CD14-positive monocyte (primary cell): Measurements from ENCODE around the gene ASCC1. TPM values are rescaled to one million over a fixed set of nuclear protein-coding genes. Genes with fewer than 3 reads are reported as not detected.

ENCODE experiments used
- DNase-seq, 3 donors: peaks; one replicate each; pipeline ENCODE4 v3.0.0-alpha.2; 2011 to 2022
- H2AFZ ChIP-seq: 2 replicates; pipeline ENCODE4 v1.6.0; 2012; ENCODE audit warnings: mild to moderate bottlenecking, low read depth, low read length, inconsistent platforms; ENCODE audit not compliant: insufficient read depth, poor library complexity, severe bottlenecking
- H3K27ac ChIP-seq, 2 donors: 1 replicate in 1 of 2; 2 replicates in 1 of 2; pipeline ENCODE4 v1.5.1; 2012 to 2013; ENCODE audit warnings: low read length in 2 of 2, control low read depth in 1 of 2, inconsistent platforms in 1 of 2, low read depth in 1 of 2, mild to moderate bottlenecking in 1 of 2
- H3K27me3 ChIP-seq, 2 donors: one replicate each; pipeline versions ENCODE4 v1.6.0 to v1.6.1; 2011 to 2013; ENCODE audit warnings: low read length in 2 of 2; ENCODE audit not compliant: control insufficient read depth in 2 of 2, insufficient read depth in 2 of 2
- H3K36me3 ChIP-seq, 2 donors: replicated peaks in 1 of 2; 1 replicate in 1 of 2; 2 replicates in 1 of 2; pipeline versions ENCODE4 v1.5.1 to v1.6.1; 2012 to 2013; ENCODE audit warnings: low read length in 2 of 2, control low read depth in 1 of 2, inconsistent platforms in 1 of 2, mild to moderate bottlenecking in 1 of 2; ENCODE audit not compliant: insufficient read depth in 2 of 2, control insufficient read depth in 1 of 2
- H3K4me1 ChIP-seq, 2 donors: 1 replicate in 1 of 2; 2 replicates in 1 of 2; pipeline versions ENCODE4 v1.5.1 to v1.6.1; 2012 to 2013; ENCODE audit warnings: low read length in 2 of 2, control low read depth in 1 of 2, inconsistent platforms in 1 of 2, mild to moderate bottlenecking in 1 of 2, moderate library complexity in 1 of 2; ENCODE audit not compliant: insufficient read depth in 2 of 2, control insufficient read depth in 1 of 2
- H3K4me2 ChIP-seq: replicated peaks from 2 replicates; pipeline ENCODE3; 2012; ENCODE audit warnings: low read length, moderate library complexity, mild to moderate bottlenecking; ENCODE audit not compliant: poor library complexity, severe bottlenecking; ENCODE audit errors: extremely low read depth
- H3K4me3 ChIP-seq, 3 experiments: fragments of 200-600 bp in 1 of 3; sonication (generic) in 1 of 3; replicated peaks in 1 of 3; 1 replicate in 2 of 3; 2 replicates in 1 of 3; pipeline ENCODE4 v1.5.1; 2011 to 2013; ENCODE audit warnings: low read length in 3 of 3, mild to moderate bottlenecking in 3 of 3, control low read depth in 2 of 3, low read depth in 2 of 3, inconsistent platforms in 1 of 3, moderate library complexity in 1 of 3
- H3K79me2 ChIP-seq: 2 replicates; pipeline ENCODE4 v1.6.0; 2012; ENCODE audit warnings: mild to moderate bottlenecking, control low read depth, inconsistent platforms, low read length, moderate library complexity; ENCODE audit not compliant: insufficient read depth
- H3K9ac ChIP-seq: 2 replicates; pipeline ENCODE4 v1.6.0; 2017; ENCODE audit warnings: low read length, mild to moderate bottlenecking; ENCODE audit not compliant: insufficient read depth, poor library complexity, severe bottlenecking
- H3K9me3 ChIP-seq, 2 donors: replicated peaks in 1 of 2; 1 replicate in 1 of 2; 2 replicates in 1 of 2; pipeline versions ENCODE4 v1.5.1 to v1.6.1; 2012 to 2013; ENCODE audit warnings: low read length in 2 of 2, control low read depth in 1 of 2; ENCODE audit not compliant: control insufficient read depth in 1 of 2, insufficient read depth in 1 of 2
- H4K20me1 ChIP-seq: 2 replicates; pipeline ENCODE4 v1.6.0; 2012; ENCODE audit warnings: mild to moderate bottlenecking, low read length, control low read depth, moderate library complexity; ENCODE audit not compliant: insufficient read depth
- H3K27ac Mint-ChIP-seq, 7 donors: one replicate each; pipeline ENCODE4 v1.8.0; 2020; ENCODE audit warnings: mild to moderate bottlenecking in 7 of 7, mixed read lengths in 7 of 7, moderate library complexity in 6 of 7, inconsistent platforms in 2 of 7
- H3K27me3 Mint-ChIP-seq, 3 donors: one replicate each; pipeline ENCODE4 v1.8.0; 2021 to 2022; ENCODE audit warnings: low read depth in 3 of 3, mild to moderate bottlenecking in 3 of 3, mixed read lengths in 3 of 3, moderate library complexity in 3 of 3, inconsistent platforms in 1 of 3
- H3K36me3 Mint-ChIP-seq, 2 donors: one replicate each; pipeline ENCODE4 v1.8.0; 2020; ENCODE audit warnings: mixed read lengths in 2 of 2, inconsistent platforms in 1 of 2, mild to moderate bottlenecking in 1 of 2
- H3K4me1 Mint-ChIP-seq: one replicate; pipeline ENCODE4 v1.8.0; 2020; ENCODE audit warnings: mild to moderate bottlenecking, mixed read lengths
- H3K4me3 Mint-ChIP-seq, 2 donors: one replicate each; pipeline ENCODE4 v1.8.0; 2020; ENCODE audit warnings: mild to moderate bottlenecking in 2 of 2, mixed read lengths in 2 of 2, moderate library complexity in 1 of 2
- H3K9me3 Mint-ChIP-seq, 7 donors: one replicate each; pipeline ENCODE4 v1.8.0; 2020 to 2022; ENCODE audit warnings: mixed read lengths in 7 of 7, mild to moderate bottlenecking in 6 of 7, moderate library complexity in 6 of 7, inconsistent platforms in 2 of 7
- CTCF ChIP-seq: fragments of 200-600 bp; IDR thresholded peaks from one replicate; pipeline ENCODE4 v1.8.0; 2022; ENCODE audit warnings: antibody characterized with exemption, mild to moderate bottlenecking
- WGBS: methylation state at CpG from one replicate; pipeline ENCODE4 v1.1.5; 2013; ENCODE audit warnings: missing lambda C conversion rate; ENCODE audit not compliant: insufficient coverage; 5-methylcytosine and 5-hydroxymethylcytosine counted together
- intact Hi-C, 2 donors: fragments of 100-400 bp; cut with micrococcal nuclease; formaldehyde crosslinking; loops; one replicate each; pipeline versions ENCODE4 v1.15.0 to v1.15.1; 2023
- polyA plus RNA-seq, 3 donors: library from polyadenylated mRNA; depleted of rRNA in 1 of 3; unstranded in 2 of 3; stranded (reverse) in 1 of 3; fragments of 300-500 nt in 2 of 3; fragments of >200 nt in 1 of 3; fragmentation: Illumina TruSeq in 2 of 3; gene quantifications; 1 replicate in 2 of 3; 2 replicates in 1 of 3; pipeline ENCODE4 v1.2.3, GENCODE V29; 2012 to 2021

Gene ASCC1
- polyA plus RNA-seq, 3 donors, result 8.2 to 20.9 (median 17.9) TPM

- Mint-ChIP-seq H3K27ac (peak overlapping the region in 2 of 7 donors; percentile 50 to 77), H3K36me3 (peaks cover 31 to 50% of the 10 kb centered on the region in 2 donors), H3K4me3 (no peak overlapping the region), H3K27me3 (peaks cover 0 to 5% (median 2%) of the 10 kb centered on the region in 3 donors), H3K9me3 (no peaks in the 10 kb centered on the region), H3K4me1 (peaks cover 29% of the 10 kb centered on the region)
- peaks cover 15 to 18% of the 10 kb centered on the region in 2 donors for H3K4me1 ChIP-seq
- TF ChIP-seq CTCF, result no peak
- H3K9me3 ChIP-seq, result no peaks in the 10 kb centered on the region
- H2AFZ ChIP-seq, result no peak overlapping the region
- DNase-seq, result no peak
- H3K27me3 ChIP-seq, result no peaks in the 10 kb centered on the region
- H3K4me3 ChIP-seq, result no peak overlapping the region
- peaks cover 22 to 39% of the 10 kb centered on the region in 2 donors for H3K36me3 ChIP-seq
- H3K27ac ChIP-seq, result no peak overlapping the region
- H4K20me1 ChIP-seq, result no peaks in the 10 kb centered on the region
- H3K9ac ChIP-seq, result no peak overlapping the region
- intact Hi-C loops, result loop anchor here in 1 of 2 donors (10.0 kb wide), 2 partner anchors 56 to 106 kb away; no protein-coding TSS in a partner anchor
- H3K4me2 ChIP-seq, result no peak overlapping the region
- WGBS, result 100% methylated on average over 6 of the region's 13 CpGs
- H3K79me2 ChIP-seq, result no peaks in the 10 kb centered on the region
Observed at GRCh38 chr10:72238392-72239175, 22.5 kb upstream of the ASCC1 start.

GRCh38 chr10:72235544-72236279 lies 19.6 kb upstream of the ASCC1 start:
- Histone ChIP-seq H3K4me3 (no peak overlapping the region), H3K9me3 (no peaks in the 10 kb centered on the region), H3K27me3 (no peaks in the 10 kb centered on the region), H3K4me1 (peaks cover 26 to 31% of the 10 kb centered on the region in 2 donors), H2AFZ (no peak overlapping the region), H3K27ac (peak overlapping the region in 1 of 2 donors; percentile 31), H3K9ac (no peak overlapping the region), H3K4me2 (no peak overlapping the region), H3K79me2 (peaks cover 6% of the 10 kb centered on the region), H3K36me3 (peaks cover 36 to 56% of the 10 kb centered on the region in 2 donors), H4K20me1 (no peaks in the 10 kb centered on the region)
- TF ChIP-seq CTCF, result no peak
- Mint-ChIP-seq H3K4me1 (peaks cover 27% of the 10 kb centered on the region), H3K27ac (peak overlapping the region in 2 of 7 donors; percentile 10 to 60), H3K27me3 (peaks cover 0 to 2% (median 1%) of the 10 kb centered on the region in 3 donors), H3K36me3 (peaks cover 43 to 67% of the 10 kb centered on the region in 2 donors), H3K4me3 (no peak overlapping the region), H3K9me3 (no peaks in the 10 kb centered on the region)
- WGBS, result 83% methylated on average over 3 of the region's 6 CpGs
- DNase-seq, result no peak
- intact Hi-C loops, result loop anchor here in 1 of 2 donors (10.0 kb wide), 2 partner anchors 59 to 109 kb away; no protein-coding TSS in a partner anchor
